ENCODE results near the gene THAP5. TPM values are rescaled to one million over a fixed set of nuclear protein-coding genes. Genes with fewer than 3 reads are reported as not detected.

Gene THAP5
- total RNA-seq, 2 donors from 2014 or later = 12.7 to 17.1 TPM

- peak; percentile 65 to 75 (median 69) for DNase-seq
- H3K4me3 ChIP-seq = peak overlapping the region; percentile 52 to 97
- peaks cover 60% of the 10 kb centered on the region for H3K4me1 ChIP-seq
- peak overlapping the region; percentile 87 to 99 (median 99) for H3K27ac ChIP-seq
- no peaks in the 10 kb centered on the region for H3K27me3 ChIP-seq
- H3K9me3 ChIP-seq = no peaks in the 10 kb centered on the region
- TF ChIP-seq, protein P1, sequence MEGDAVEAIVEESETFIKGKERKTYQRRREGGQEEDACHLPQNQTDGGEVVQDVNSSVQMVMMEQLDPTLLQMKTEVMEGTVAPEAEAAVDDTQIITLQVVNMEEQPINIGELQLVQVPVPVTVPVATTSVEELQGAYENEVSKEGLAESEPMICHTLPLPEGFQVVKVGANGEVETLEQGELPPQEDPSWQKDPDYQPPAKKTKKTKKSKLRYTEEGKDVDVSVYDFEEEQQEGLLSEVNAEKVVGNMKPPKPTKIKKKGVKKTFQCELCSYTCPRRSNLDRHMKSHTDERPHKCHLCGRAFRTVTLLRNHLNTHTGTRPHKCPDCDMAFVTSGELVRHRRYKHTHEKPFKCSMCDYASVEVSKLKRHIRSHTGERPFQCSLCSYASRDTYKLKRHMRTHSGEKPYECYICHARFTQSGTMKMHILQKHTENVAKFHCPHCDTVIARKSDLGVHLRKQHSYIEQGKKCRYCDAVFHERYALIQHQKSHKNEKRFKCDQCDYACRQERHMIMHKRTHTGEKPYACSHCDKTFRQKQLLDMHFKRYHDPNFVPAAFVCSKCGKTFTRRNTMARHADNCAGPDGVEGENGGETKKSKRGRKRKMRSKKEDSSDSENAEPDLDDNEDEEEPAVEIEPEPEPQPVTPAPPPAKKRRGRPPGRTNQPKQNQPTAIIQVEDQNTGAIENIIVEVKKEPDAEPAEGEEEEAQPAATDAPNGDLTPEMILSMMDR (IDR thresholded peaks at IDR 0.05) = no peak
- peak in 1 of 3 donors; percentile 16 for TF ChIP-seq POLR2A (IDR thresholded peaks at IDR 0.05)
- no peaks in the 10 kb centered on the region for H3K36me3 ChIP-seq (replicated peaks in 1 of 2; ENCODE audit: insufficient read depth in 1 of 2, low read depth in 2 of 2)
- intact Hi-C loops (cut with DNase I) = no loop called here
- WGBS, 2 donors = 1% methylated on average over 34 to 36 of the region's 36 CpGs
- peak; percentile 45 for ATAC-seq
These were observed 745 bp upstream of the THAP5 start for GRCh38 chr7:108570146-108570755.

- peaks cover 48% of the 10 kb centered on the region for H3K4me1 ChIP-seq
- WGBS, 2 donors = 2 to 6% methylated on average over 24 of the region's 24 CpGs
- no peak for ATAC-seq
- H3K27me3 ChIP-seq = no peaks in the 10 kb centered on the region
- TF ChIP-seq, protein P1 (IDR thresholded peaks at IDR 0.05) = no peak
- TF ChIP-seq POLR2A (IDR thresholded peaks at IDR 0.05) = no peak
- H3K27ac ChIP-seq = peak overlapping the region; percentile 87 to 99 (median 99)
- H3K9me3 ChIP-seq = no peaks in the 10 kb centered on the region
- peaks cover 0 to 2% of the 10 kb centered on the region in 2 donors for H3K36me3 ChIP-seq (replicated peaks in 1 of 2; ENCODE audit: insufficient read depth in 1 of 2, low read depth in 2 of 2)
- intact Hi-C loops (cut with DNase I) = no loop called here
- no peak for DNase-seq
- peak overlapping the region; percentile 52 to 64 for H3K4me3 ChIP-seq
These were observed 615 bp downstream of the THAP5 start for GRCh38 chr7:108568801-108569380.

DNA sequence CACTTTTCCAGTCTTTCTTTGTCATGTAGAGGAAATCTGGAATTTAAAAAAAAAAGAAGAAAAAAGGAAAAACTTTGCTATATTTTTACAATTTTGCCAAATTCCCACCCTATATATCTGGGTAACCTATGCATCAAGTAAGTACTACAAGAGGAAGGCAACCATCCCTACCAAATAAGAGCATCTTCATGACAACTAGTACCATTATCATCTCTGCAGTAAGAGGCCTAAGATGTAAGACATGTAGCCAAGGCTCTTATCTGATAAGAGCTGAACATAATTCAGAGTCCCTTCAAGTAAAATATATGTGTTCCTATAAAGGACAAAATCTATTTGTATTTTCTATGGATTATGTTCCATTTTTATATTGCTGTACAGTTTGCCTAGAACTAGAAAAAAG, 3.5 kb downstream of the THAP5 start:
- no peak overlapping the region for H3K27ac ChIP-seq
- no peaks in the 10 kb centered on the region for H3K9me3 ChIP-seq
- TF ChIP-seq, protein P1 (IDR thresholded peaks at IDR 0.05) = no peak
- no peak for TF ChIP-seq POLR2A (IDR thresholded peaks at IDR 0.05)
- H3K36me3 ChIP-seq (replicated peaks in 1 of 2; ENCODE audit: insufficient read depth in 1 of 2, low read depth in 2 of 2) = peaks cover 0 to 2% of the 10 kb centered on the region in 2 donors
- peaks cover 23% of the 10 kb centered on the region for H3K4me1 ChIP-seq
- intact Hi-C loops (cut with DNase I) = no loop called here
- no peak for ATAC-seq
- H3K4me3 ChIP-seq = no peak overlapping the region
- DNase-seq = no peak
- H3K27me3 ChIP-seq = no peaks in the 10 kb centered on the region

DNA sequence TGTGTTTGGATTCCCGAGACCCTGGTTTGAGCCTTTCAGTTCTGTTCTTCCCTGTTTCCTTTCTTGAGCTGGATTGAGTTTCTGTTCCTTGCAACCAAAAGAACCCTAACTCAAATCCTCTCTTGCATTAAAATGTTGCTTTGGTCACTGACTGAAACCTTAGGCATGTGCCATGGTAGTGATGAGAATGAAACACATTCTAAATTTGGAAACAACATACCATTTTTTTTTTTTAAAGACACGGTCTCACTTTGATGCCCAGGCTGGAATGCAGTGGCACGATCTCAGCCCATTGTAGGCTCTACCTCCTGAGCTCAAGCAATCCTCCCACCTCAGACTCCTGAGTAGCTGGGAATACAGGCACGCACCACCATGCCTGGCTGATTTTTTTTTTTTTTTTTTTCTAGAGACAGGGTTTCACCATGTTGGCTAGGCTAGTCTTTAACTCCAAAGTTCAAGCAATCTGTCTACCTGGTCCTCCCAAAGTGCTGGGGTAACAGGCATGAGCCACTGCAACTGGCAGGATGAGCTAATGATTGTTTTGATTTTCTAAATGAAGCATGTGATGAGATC, 8.4 kb downstream of the THAP5 start:
- no peak for DNase-seq
- H3K4me3 ChIP-seq = no peak overlapping the region
- WGBS, 2 donors = 92 to 95% methylated on average over 4 of the region's 4 CpGs
- TF ChIP-seq, protein P1 (IDR thresholded peaks at IDR 0.05) = no peak
- no peak for TF ChIP-seq POLR2A (IDR thresholded peaks at IDR 0.05)
- intact Hi-C loops (cut with DNase I) = no loop called here
- no peak for ATAC-seq
- no peaks in the 10 kb centered on the region for H3K27me3 ChIP-seq
- H3K36me3 ChIP-seq (replicated peaks in 1 of 2; ENCODE audit: insufficient read depth in 1 of 2, low read depth in 2 of 2) = peaks cover 0 to 2% of the 10 kb centered on the region in 2 donors
- no peaks in the 10 kb centered on the region for H3K4me1 ChIP-seq
- no peak overlapping the region for H3K27ac ChIP-seq
- no peaks in the 10 kb centered on the region for H3K9me3 ChIP-seq
